Liver (tissue), 9 donors: ENCODE results near the gene KCNK3. TPM values are rescaled to one million over a fixed set of nuclear protein-coding genes. Genes with fewer than 3 reads are reported as not detected.

Experiments used
- DNase-seq: peaks from one replicate; pipeline ENCODE4 v3.0.0-alpha.2; 2017; ENCODE audit warnings: low spot score
- H3K27ac ChIP-seq, 2 donors: one replicate each; pipeline ENCODE4 v1.7.0; 2013; ENCODE audit warnings: inconsistent platforms in 2 of 2, low read length in 2 of 2, control low read depth in 1 of 2, low read depth in 1 of 2, mild to moderate bottlenecking in 1 of 2
- H3K27me3 ChIP-seq, 4 donors: one replicate each; pipeline versions ENCODE4 v1.6.1 to v1.7.0; 2013; ENCODE audit warnings: low read length in 3 of 4, inconsistent platforms in 1 of 4, mild to moderate bottlenecking in 1 of 4, moderate library complexity in 1 of 4; ENCODE audit not compliant: control insufficient read depth in 4 of 4, insufficient read depth in 4 of 4
- H3K36me3 ChIP-seq, 4 donors: one replicate each; pipeline versions ENCODE4 v1.6.1 to v1.7.0; 2013; ENCODE audit warnings: low read length in 3 of 4, mild to moderate bottlenecking in 3 of 4, low read depth in 1 of 4, moderate library complexity in 1 of 4; ENCODE audit not compliant: control insufficient read depth in 4 of 4, insufficient read depth in 3 of 4
- H3K4me1 ChIP-seq, 4 donors: one replicate each; pipeline versions ENCODE4 v1.6.1 to v1.7.0; 2013; ENCODE audit warnings: low read length in 3 of 4, mild to moderate bottlenecking in 3 of 4, moderate library complexity in 1 of 4; ENCODE audit not compliant: control insufficient read depth in 4 of 4, insufficient read depth in 4 of 4
- H3K4me3 ChIP-seq, 3 donors: one replicate each; pipeline versions ENCODE4 v1.6.1 to v1.7.0; 2013; ENCODE audit warnings: low read length in 3 of 3, control low read depth in 1 of 3, low read depth in 1 of 3, mild to moderate bottlenecking in 1 of 3
- H3K9ac ChIP-seq, 2 donors: one replicate each; pipeline ENCODE4 v1.7.0; 2013; ENCODE audit warnings: low read length in 2 of 2, mild to moderate bottlenecking in 2 of 2, moderate library complexity in 2 of 2, control low read depth in 1 of 2, low read depth in 1 of 2
- H3K9me3 ChIP-seq, 4 donors: one replicate each; pipeline versions ENCODE4 v1.6.1 to v1.7.0; 2013; ENCODE audit warnings: low read length in 3 of 4; ENCODE audit not compliant: control insufficient read depth in 4 of 4
- EGR1 ChIP-seq, 2 donors: IDR thresholded peaks; 2 replicates each; pipeline ENCODE4 v1.6.1; 2016 to 2018; ENCODE audit warnings: antibody characterized with exemption in 2 of 2, low read depth in 2 of 2
- FOXA1 ChIP-seq: IDR thresholded peaks from 2 replicates; pipeline ENCODE4 v1.6.1; 2016; ENCODE audit warnings: antibody characterized with exemption
- FOXA2 ChIP-seq: IDR thresholded peaks from 2 replicates; pipeline ENCODE4 v1.6.1; 2016; ENCODE audit warnings: antibody characterized with exemption
- GABPA ChIP-seq, 2 donors: IDR thresholded peaks in 1 of 2; conservative IDR thresholded peaks in 1 of 2; 2 replicates each; pipeline ENCODE4 v1.6.1; 2016; ENCODE audit warnings: antibody characterized with exemption in 2 of 2, mild to moderate bottlenecking in 1 of 2, moderate library complexity in 1 of 2
- HNF4A ChIP-seq, 2 donors: conservative IDR thresholded peaks; 2 replicates each; pipeline ENCODE4 v1.6.1; 2016; ENCODE audit warnings: antibody characterized with exemption in 2 of 2, mild to moderate bottlenecking in 2 of 2
- JUND ChIP-seq, 2 donors: IDR thresholded peaks; 2 replicates each; pipeline ENCODE4 v1.6.1; 2016; ENCODE audit warnings: antibody characterized with exemption in 2 of 2
- NR2F2 ChIP-seq: IDR thresholded peaks from 2 replicates; pipeline ENCODE4 v1.6.1; 2016; ENCODE audit warnings: antibody characterized with exemption
- RAD21 ChIP-seq, 2 donors: IDR thresholded peaks; 2 replicates each; pipeline ENCODE4 v1.6.1; 2016; ENCODE audit warnings: antibody characterized with exemption in 2 of 2, mild to moderate bottlenecking in 2 of 2
- RXRA ChIP-seq, 2 donors: IDR thresholded peaks; 2 replicates each; pipeline ENCODE4 v1.6.1; 2017 to 2018; ENCODE audit warnings: antibody characterized with exemption in 2 of 2, mild to moderate bottlenecking in 1 of 2
- SP1 ChIP-seq: IDR thresholded peaks from 2 replicates; pipeline ENCODE4 v1.6.1; 2018; ENCODE audit warnings: antibody characterized with exemption, mild to moderate bottlenecking
- TAF1 ChIP-seq: conservative IDR thresholded peaks from 2 replicates; pipeline ENCODE4 v1.6.1; 2016; ENCODE audit warnings: antibody characterized with exemption, mild to moderate bottlenecking
- YY1 ChIP-seq: IDR thresholded peaks from 2 replicates; pipeline ENCODE4 v1.6.1; 2016; ENCODE audit warnings: antibody characterized with exemption, mild to moderate bottlenecking
- WGBS: extraction: QIAGEN DNeasy Blood & Tissue Kit; methylation state at CpG from one replicate; pipeline ENCODE4 v1.1.7; 2013; 5-methylcytosine and 5-hydroxymethylcytosine counted together
- polyA plus RNA-seq, 2 donors: library from polyadenylated mRNA; stranded (reverse) in 1 of 2; unstranded in 1 of 2; fragments of 200-250 nt in 1 of 2; fragments of >200 nt in 1 of 2; fragmentation: Nextera tagmentation in 1 of 2; extraction: Ambion mirVana in 1 of 2; gene quantifications; one replicate each; pipeline versions ENCODE4 v1.2.1 to v1.2.3, GENCODE V29; 2013 to 2015
- total RNA-seq, 2 donors: library from RNA; depleted of rRNA; stranded (reverse); fragments of >200 nt; gene quantifications; one replicate each; pipeline ENCODE4 v1.2.3, GENCODE V29; 2014
- TF ChIP-seq, protein P1 (sequence below): IDR thresholded peaks from 2 replicates; pipeline ENCODE4 v1.6.1; 2016; ENCODE audit warnings: antibody characterized with exemption
- TF ChIP-seq, protein P2 (sequence below): IDR thresholded peaks from 2 replicates; pipeline ENCODE4 v1.6.1; 2016; ENCODE audit warnings: antibody characterized with exemption
- TF ChIP-seq, protein P3 (sequence below): fragments of 150-350 bp; IDR thresholded peaks from 2 replicates; pipeline ENCODE4 v1.5.1; 2017; ENCODE audit warnings: improper control_type of control experiment, low read depth, low read length; ENCODE audit not compliant: missing input control
- TF ChIP-seq, protein P4 (sequence below): IDR thresholded peaks from 2 replicates; pipeline ENCODE4 v1.6.1; 2016; ENCODE audit warnings: antibody characterized with exemption
- TF ChIP-seq, protein P5 (sequence below): IDR thresholded peaks from 2 replicates; pipeline ENCODE4 v1.6.1; 2016; ENCODE audit warnings: antibody characterized with exemption, mild to moderate bottlenecking
- donor health status: healthy.
- donor health status: healthy.
- donor health status: healthy.
- donor health status: healthy.
- donor health status: healthy.

KCNK3 gene
- total and polyA plus RNA-seq, 4 donors = 0.78 to 6.6 (median 2.6) TPM; not detected in 1

DNA sequence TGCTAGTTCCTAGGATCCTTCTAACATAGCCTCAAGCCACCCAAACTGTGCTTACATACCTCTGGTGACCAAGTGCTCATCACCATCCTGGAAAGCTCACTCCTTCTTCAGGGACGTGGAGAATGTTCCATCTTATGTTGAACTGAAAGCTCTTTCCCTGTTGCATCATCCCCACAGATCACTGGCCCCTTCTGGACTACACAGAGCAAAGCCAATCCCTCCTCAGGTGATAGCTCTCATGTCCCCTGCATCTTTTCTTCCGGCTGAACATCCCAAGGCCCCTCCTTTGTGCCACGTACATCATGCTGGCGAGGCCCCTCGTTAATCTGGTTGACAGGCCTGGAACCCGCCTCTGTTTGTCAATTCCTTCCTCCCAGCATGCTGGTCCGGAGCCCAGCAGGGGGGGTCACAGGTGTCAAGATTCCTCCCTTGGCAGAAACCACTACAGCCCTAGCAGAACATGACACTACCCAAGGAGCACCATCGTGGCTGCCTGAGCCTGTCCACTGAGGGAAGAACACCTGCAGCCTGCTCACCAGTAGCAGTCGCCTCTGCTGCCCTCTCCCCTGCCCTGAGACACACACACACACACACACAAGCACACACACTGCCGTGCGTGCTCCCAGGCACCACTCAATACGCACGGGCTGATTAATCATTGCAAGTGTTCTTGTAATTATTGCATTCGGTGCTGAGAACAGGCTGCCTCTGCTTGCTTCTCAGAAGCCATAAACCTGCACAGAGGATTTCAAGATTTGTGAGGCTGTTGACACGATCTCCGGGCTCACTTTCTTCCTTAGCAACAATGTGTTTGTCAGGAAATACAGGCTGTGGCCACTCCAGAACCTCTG lies 6.3 kb upstream of the KCNK3 start:
- H3K9me3 ChIP-seq = no peaks in the 10 kb centered on the region
- H3K36me3 ChIP-seq = no peaks in the 10 kb centered on the region
- WGBS = 19% methylated on average over 16 of the region's 16 CpGs
- TF ChIP-seq HNF4A (conservative IDR thresholded peaks at IDR 0.05) (no peak), RAD21 (IDR thresholded peaks at IDR 0.05) (no peak), NR2F2 (no peak), FOXA1 (no peak), GABPA (IDR thresholded peaks at IDR 0.05 in 1 of 2, conservative IDR thresholded peaks at IDR 0.05 in 1 of 2) (no peak), TAF1 (no peak), EGR1 (IDR thresholded peaks at IDR 0.05; ENCODE audit: low read depth in 2 of 2) (no peak), YY1 (no peak)
- TF ChIP-seq, protein P1, sequence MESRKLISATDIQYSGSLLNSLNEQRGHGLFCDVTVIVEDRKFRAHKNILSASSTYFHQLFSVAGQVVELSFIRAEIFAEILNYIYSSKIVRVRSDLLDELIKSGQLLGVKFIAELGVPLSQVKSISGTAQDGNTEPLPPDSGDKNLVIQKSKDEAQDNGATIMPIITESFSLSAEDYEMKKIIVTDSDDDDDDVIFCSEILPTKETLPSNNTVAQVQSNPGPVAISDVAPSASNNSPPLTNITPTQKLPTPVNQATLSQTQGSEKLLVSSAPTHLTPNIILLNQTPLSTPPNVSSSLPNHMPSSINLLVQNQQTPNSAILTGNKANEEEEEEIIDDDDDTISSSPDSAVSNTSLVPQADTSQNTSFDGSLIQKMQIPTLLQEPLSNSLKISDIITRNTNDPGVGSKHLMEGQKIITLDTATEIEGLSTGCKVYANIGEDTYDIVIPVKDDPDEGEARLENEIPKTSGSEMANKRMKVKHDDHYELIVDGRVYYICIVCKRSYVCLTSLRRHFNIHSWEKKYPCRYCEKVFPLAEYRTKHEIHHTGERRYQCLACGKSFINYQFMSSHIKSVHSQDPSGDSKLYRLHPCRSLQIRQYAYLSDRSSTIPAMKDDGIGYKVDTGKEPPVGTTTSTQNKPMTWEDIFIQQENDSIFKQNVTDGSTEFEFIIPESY = no peak
- TF ChIP-seq, protein P2, sequence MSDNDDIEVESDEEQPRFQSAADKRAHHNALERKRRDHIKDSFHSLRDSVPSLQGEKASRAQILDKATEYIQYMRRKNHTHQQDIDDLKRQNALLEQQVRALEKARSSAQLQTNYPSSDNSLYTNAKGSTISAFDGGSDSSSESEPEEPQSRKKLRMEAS = no peak
- TF ChIP-seq, protein P3, sequence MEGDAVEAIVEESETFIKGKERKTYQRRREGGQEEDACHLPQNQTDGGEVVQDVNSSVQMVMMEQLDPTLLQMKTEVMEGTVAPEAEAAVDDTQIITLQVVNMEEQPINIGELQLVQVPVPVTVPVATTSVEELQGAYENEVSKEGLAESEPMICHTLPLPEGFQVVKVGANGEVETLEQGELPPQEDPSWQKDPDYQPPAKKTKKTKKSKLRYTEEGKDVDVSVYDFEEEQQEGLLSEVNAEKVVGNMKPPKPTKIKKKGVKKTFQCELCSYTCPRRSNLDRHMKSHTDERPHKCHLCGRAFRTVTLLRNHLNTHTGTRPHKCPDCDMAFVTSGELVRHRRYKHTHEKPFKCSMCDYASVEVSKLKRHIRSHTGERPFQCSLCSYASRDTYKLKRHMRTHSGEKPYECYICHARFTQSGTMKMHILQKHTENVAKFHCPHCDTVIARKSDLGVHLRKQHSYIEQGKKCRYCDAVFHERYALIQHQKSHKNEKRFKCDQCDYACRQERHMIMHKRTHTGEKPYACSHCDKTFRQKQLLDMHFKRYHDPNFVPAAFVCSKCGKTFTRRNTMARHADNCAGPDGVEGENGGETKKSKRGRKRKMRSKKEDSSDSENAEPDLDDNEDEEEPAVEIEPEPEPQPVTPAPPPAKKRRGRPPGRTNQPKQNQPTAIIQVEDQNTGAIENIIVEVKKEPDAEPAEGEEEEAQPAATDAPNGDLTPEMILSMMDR = no peak
- TF ChIP-seq, protein P4, sequence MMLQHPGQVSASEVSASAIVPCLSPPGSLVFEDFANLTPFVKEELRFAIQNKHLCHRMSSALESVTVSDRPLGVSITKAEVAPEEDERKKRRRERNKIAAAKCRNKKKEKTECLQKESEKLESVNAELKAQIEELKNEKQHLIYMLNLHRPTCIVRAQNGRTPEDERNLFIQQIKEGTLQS = no peak
- H3K27me3 ChIP-seq = peaks cover 0 to 4% (median 0%) of the 10 kb centered on the region in 4 donors
- H3K9ac ChIP-seq = no peak overlapping the region
- no peaks in the 10 kb centered on the region for H3K4me1 ChIP-seq
- H3K27ac ChIP-seq = no peak overlapping the region
- no peak overlapping the region for H3K4me3 ChIP-seq
- DNase-seq = no peak

DNA sequence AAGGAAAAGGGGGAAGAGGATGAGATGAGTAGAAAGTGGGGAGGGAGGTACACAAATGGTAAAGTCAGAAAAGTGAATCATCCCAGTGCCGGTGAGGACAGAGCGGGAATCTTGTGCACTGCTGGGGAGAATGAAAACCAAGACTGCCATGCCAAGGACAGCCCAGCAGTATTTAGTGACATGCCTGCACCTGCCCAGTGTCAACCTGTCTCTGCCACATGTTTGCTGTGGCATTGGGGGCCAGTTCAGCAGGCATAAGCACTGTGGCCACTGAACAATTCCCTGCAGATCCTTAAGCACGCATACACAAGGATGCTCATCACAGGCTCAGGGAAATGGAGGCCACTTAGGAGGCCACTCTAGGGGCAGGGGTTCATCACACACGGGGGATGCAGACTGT lies 5.2 kb upstream of the KCNK3 start:
- Histone ChIP-seq H3K36me3 (no peaks in the 10 kb centered on the region), H3K4me3 (no peak overlapping the region), H3K4me1 (peaks cover 0 to 2% (median 0%) of the 10 kb centered on the region in 4 donors), H3K27ac (no peak overlapping the region), H3K9me3 (no peaks in the 10 kb centered on the region), H3K27me3 (peaks cover 0 to 4% (median 0%) of the 10 kb centered on the region in 4 donors), H3K9ac (no peak overlapping the region)
- 83% methylated on average over 4 of the region's 4 CpGs for WGBS
- no peak for DNase-seq
- TF ChIP-seq RXRA (IDR thresholded peaks at IDR 0.05) = no peak
- TF ChIP-seq, protein P4 = no peak
- TF ChIP-seq YY1 = no peak
- TF ChIP-seq SP1 = no peak
- TF ChIP-seq JUND (IDR thresholded peaks at IDR 0.05) = no peak
- TF ChIP-seq, protein P2 = no peak
- TF ChIP-seq FOXA2 = no peak
- TF ChIP-seq, protein P1 = no peak
- TF ChIP-seq EGR1 (IDR thresholded peaks at IDR 0.05; ENCODE audit: low read depth in 2 of 2) = no peak
- TF ChIP-seq TAF1 = no peak
- TF ChIP-seq HNF4A (conservative IDR thresholded peaks at IDR 0.05) = no peak
- TF ChIP-seq RAD21 (IDR thresholded peaks at IDR 0.05) = no peak
- TF ChIP-seq NR2F2 = no peak
- TF ChIP-seq, protein P5, sequence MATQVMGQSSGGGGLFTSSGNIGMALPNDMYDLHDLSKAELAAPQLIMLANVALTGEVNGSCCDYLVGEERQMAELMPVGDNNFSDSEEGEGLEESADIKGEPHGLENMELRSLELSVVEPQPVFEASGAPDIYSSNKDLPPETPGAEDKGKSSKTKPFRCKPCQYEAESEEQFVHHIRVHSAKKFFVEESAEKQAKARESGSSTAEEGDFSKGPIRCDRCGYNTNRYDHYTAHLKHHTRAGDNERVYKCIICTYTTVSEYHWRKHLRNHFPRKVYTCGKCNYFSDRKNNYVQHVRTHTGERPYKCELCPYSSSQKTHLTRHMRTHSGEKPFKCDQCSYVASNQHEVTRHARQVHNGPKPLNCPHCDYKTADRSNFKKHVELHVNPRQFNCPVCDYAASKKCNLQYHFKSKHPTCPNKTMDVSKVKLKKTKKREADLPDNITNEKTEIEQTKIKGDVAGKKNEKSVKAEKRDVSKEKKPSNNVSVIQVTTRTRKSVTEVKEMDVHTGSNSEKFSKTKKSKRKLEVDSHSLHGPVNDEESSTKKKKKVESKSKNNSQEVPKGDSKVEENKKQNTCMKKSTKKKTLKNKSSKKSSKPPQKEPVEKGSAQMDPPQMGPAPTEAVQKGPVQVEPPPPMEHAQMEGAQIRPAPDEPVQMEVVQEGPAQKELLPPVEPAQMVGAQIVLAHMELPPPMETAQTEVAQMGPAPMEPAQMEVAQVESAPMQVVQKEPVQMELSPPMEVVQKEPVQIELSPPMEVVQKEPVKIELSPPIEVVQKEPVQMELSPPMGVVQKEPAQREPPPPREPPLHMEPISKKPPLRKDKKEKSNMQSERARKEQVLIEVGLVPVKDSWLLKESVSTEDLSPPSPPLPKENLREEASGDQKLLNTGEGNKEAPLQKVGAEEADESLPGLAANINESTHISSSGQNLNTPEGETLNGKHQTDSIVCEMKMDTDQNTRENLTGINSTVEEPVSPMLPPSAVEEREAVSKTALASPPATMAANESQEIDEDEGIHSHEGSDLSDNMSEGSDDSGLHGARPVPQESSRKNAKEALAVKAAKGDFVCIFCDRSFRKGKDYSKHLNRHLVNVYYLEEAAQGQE = no peak
